ENCODE results near the gene PKN2. TPM values are rescaled to one million over a fixed set of nuclear protein-coding genes. Genes with fewer than 3 reads are reported as not detected.
"Not testable (repeated sequence)": the region's sequence is repeated elsewhere in the genome, so short reads cannot be mapped to it uniquely, and the experiment has no call there.

PKN2 gene
- total RNA-seq, 2 donors from 2014 or later, result 19.8 to 22.1 TPM

DNA sequence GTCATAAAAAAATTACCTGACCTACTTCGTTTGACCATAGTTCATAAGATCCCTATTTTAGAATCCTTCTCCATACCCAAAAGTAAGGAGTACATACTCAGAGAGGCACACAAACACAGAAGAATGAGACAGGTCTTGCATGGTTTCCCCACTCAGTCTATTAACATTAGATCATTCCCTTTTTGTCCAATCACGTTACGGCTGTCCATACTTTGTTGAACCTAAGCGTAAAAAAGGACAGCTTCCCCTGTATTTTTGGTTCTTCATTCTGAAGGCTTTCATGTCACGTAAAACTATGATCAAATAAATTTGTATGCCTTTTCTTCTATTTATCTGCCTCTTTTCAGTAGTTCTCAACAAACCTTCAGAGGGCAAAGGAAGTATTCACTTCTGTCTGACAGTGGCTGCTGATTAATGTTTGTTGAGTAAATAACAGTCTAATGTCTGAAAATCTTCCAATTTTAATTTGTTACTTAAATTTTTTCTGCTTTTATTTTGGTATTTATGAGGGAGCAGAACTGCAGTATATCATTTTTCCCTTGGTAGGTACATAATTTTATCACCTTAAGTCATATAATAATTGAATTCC lies 16.4 kb downstream of the PKN2 start:
- no peak for DNase-seq
- WGBS, 2 donors, result 65 to 72% methylated on average over 5 of the region's 5 CpGs
- Histone ChIP-seq H3K27ac (peak overlapping the region in 3 of 4 donors; percentile 20 to 73 (median 28)), H3K9me3 (no peaks in the 10 kb centered on the region), H3K36me3 (replicated peaks in 1 of 2; ENCODE audit: insufficient read depth in 1 of 2, low read depth in 2 of 2) (no peaks in the 10 kb centered on the region), H3K4me1 (peaks cover 42% of the 10 kb centered on the region), H3K27me3 (no peaks in the 10 kb centered on the region), H3K4me3 (no peak overlapping the region)
- no peak for ATAC-seq
- intact Hi-C loops (cut with DNase I), result no loop called here
- no peak for TF ChIP-seq CTCF (IDR thresholded peaks at IDR 0.05)
- TF ChIP-seq POLR2A (IDR thresholded peaks at IDR 0.05), result no peak

- no peak for TF ChIP-seq POLR2A (IDR thresholded peaks at IDR 0.05)
- TF ChIP-seq CTCF (IDR thresholded peaks at IDR 0.05), result no peak
- ATAC-seq (peak; percentile 75), DNase-seq (peak in 1 of 4 donors; percentile 7)
- no peak overlapping the region for H3K4me3 ChIP-seq
- WGBS, 2 donors, result 16 to 18% methylated on average over 2 of the region's 2 CpGs
- intact Hi-C loops (cut with DNase I), result no loop called here
- H3K4me1 ChIP-seq, result peaks cover 42% of the 10 kb centered on the region
- no peaks in the 10 kb centered on the region for H3K9me3 ChIP-seq
- H3K27ac ChIP-seq, result peak overlapping the region in 3 of 4 donors; percentile 20 to 73 (median 28)
- H3K27me3 ChIP-seq, result no peaks in the 10 kb centered on the region
- no peaks in the 10 kb centered on the region for H3K36me3 ChIP-seq (replicated peaks in 1 of 2; ENCODE audit: insufficient read depth in 1 of 2, low read depth in 2 of 2)
These were observed 17.2 kb downstream of the PKN2 start for GRCh38 chr1:88701275-88701674.

DNA sequence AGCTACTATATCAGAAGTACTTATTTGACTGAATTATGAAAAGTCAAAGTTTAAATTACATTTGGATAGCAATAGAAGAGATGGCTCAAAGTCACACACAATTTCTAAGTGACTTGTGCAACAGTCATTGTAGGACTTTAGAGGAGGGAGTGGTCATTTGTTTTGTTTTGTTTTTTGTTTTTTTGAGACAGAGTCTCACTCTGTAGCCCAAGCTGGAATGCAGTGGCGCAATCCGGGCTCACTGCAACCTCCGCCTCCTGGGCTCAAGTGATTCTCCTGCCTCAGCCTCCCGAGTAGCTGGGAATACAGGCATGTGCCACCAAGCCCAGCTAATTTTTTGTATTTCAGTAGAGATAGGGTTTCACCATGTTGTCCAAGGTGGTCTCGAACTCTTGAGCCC lies 17.7 kb downstream of the PKN2 start:
- peak in 1 of 4 donors; percentile 17 for DNase-seq
- H3K4me3 ChIP-seq; ATAC-seq; H3K9me3 ChIP-seq; intact Hi-C loops (cut with DNase I); H3K27me3 ChIP-seq; H3K36me3 ChIP-seq (replicated peaks in 1 of 2; ENCODE audit: insufficient read depth in 1 of 2, low read depth in 2 of 2): not testable (repeated sequence)
- H3K27ac ChIP-seq, result peak overlapping the region in 2 of 4 donors; percentile 18 to 73
- WGBS, 2 donors, result 80 to 81% methylated on average over 5 of the region's 5 CpGs
- H3K4me1 ChIP-seq, result peaks cover 42% of the 10 kb centered on the region

DNA sequence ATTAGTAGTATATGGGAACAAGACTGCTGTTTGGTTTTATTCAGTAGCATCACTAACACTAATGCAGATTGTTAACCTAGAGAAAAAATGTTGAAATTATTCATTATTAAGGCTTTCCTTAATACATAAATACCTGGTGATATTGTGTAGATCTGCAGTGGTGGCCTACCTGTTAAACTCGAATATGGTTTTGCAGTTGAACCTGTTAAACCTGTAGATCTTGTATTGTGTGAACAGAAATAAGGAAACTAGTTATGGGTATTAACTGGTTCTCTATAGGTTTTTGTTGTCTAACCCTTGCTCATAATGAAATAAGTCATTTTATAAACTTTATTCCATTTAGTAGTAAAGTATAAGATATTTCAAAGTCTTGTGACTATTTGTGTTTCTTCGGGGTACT lies 23.9 kb downstream of the PKN2 start:
- Histone ChIP-seq H3K4me3 (no peak overlapping the region), H3K27me3 (no peaks in the 10 kb centered on the region), H3K27ac (no peak overlapping the region), H3K9me3 (no peaks in the 10 kb centered on the region), H3K4me1 (peaks cover under 1% of the 10 kb centered on the region), H3K36me3 (replicated peaks in 1 of 2; ENCODE audit: insufficient read depth in 1 of 2, low read depth in 2 of 2) (no peaks in the 10 kb centered on the region)
- DNase-seq (no peak), ATAC-seq (no peak)
- 59 to 60% methylated on average over 2 of the region's 2 CpGs for WGBS, 2 donors
- no peak for TF ChIP-seq POLR2A (IDR thresholded peaks at IDR 0.05)
- no peak for TF ChIP-seq CTCF (IDR thresholded peaks at IDR 0.05)
- intact Hi-C loops (cut with DNase I), result no loop called here

GRCh38 chr1:88712907-88713306 lies 28.8 kb downstream of the PKN2 start:
- H3K36me3 ChIP-seq (replicated peaks in 1 of 2; ENCODE audit: insufficient read depth in 1 of 2, low read depth in 2 of 2); H3K27ac ChIP-seq; H3K4me1 ChIP-seq; H3K9me3 ChIP-seq; H3K4me3 ChIP-seq; ATAC-seq; intact Hi-C loops (cut with DNase I); DNase-seq; H3K27me3 ChIP-seq: not testable (repeated sequence)
- 100% methylated on average over 1 of the region's 1 CpG for WGBS, 2 donors

- WGBS, 2 donors, result 75 to 76% methylated on average over 2 of the region's 2 CpGs
- intact Hi-C loops (cut with DNase I), result not testable (repeated sequence)
These were observed 32.5 kb downstream of the PKN2 start for GRCh38 chr1:88716571-88716970.

More at GRCh38 chr1:88716571-88716970, 32.5 kb downstream of the PKN2 start:
- not testable (repeated sequence) for H3K4me1 ChIP-seq; H3K27ac ChIP-seq; H3K27me3 ChIP-seq; DNase-seq; H3K4me3 ChIP-seq; H3K9me3 ChIP-seq; ATAC-seq; H3K36me3 ChIP-seq (replicated peaks in 1 of 2; ENCODE audit: insufficient read depth in 1 of 2, low read depth in 2 of 2)

Measured in body of pancreas (tissue), 4 donors.